ENCODE measurements around the gene TSPAN18.

TSPAN18 gene

GRCh38 chr11:44914105-44914504 is 187.3 kb downstream of the TSPAN18 start:
- no peak for DNase-seq

DNA sequence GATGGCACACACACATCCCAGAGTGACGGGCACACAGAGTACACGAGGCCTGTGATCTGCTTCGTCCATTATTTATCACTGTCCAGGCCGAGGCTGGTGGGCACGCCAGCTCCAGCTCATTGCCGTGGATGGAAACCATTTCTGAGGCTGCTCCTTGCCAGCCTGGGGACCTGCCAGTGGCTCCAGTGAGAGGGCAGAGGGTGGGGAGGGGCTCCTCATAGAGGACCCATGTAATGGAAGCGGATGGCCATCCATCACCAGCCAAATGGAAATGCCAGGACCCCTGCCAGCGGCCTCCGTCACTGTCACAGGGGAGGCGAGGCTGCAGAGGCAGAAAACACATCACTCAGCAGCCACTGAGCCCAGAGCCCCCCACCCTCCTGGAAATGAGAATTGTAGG is 188.2 kb downstream of the TSPAN18 start:
- no peak for DNase-seq
- TF ChIP-seq POLR2A (IDR thresholded peaks at IDR 0.05; ENCODE audit: low read length): no peak
- no peak for TF ChIP-seq GATA1 (IDR thresholded peaks at IDR 0.05; ENCODE audit: low read depth, low read length)

More at GRCh38 chr11:44914105-44914504, 187.3 kb downstream of the TSPAN18 start:
- TF ChIP-seq GATA1 (IDR thresholded peaks at IDR 0.05; ENCODE audit: low read depth, low read length) (no peak), POLR2A (IDR thresholded peaks at IDR 0.05; ENCODE audit: low read length) (no peak)

- DNase-seq: no peak
- TF ChIP-seq POLR2A (IDR thresholded peaks at IDR 0.05; ENCODE audit: low read length): no peak
Measured at GRCh38 chr11:44915621-44916020, 188.9 kb downstream of the TSPAN18 start.

- no peak for DNase-seq
Measured at GRCh38 chr11:44916331-44916730, 189.6 kb downstream of the TSPAN18 start.

DNA sequence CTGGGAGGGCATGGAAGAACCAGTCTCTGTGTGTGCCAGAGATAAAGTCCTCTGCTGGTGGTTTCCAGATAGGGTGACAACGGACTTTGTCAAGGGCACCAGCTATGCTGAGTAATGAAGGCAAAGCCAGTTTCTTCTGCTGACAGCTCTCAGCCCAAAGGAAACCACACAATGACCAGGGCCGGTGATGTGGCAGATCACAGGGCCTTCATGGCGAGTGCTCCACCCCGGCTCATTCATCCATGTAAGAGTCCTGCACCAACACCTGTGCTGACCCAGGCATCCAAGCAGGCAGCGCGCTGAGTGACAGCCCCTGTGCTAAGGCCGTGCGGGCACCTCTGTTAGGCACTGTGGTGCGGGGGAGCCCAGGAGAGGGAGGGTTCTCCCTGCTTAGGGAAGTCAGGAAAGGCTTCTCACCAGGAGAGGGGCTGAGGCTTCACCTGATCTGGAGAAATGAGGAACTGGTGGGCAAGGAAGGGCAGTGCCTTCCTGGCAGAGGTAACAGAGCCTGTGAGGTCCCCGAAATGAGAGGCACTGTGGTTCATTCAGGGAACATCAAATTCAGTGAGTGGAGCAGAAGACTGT is 190.1 kb downstream of the TSPAN18 start:
- TF ChIP-seq GATA1 (IDR thresholded peaks at IDR 0.05; ENCODE audit: low read depth, low read length) (no peak), POLR2A (IDR thresholded peaks at IDR 0.05; ENCODE audit: low read length) (peak; percentile 67)
- peak; percentile 38 to 70 for DNase-seq

More at GRCh38 chr11:44916331-44916730, 189.6 kb downstream of the TSPAN18 start:
- TF ChIP-seq POLR2A (IDR thresholded peaks at IDR 0.05; ENCODE audit: low read length): no peak
- no peak for TF ChIP-seq GATA1 (IDR thresholded peaks at IDR 0.05; ENCODE audit: low read depth, low read length)

- no peak for TF ChIP-seq GATA1 (IDR thresholded peaks at IDR 0.05; ENCODE audit: low read depth, low read length)
- TF ChIP-seq POLR2A (IDR thresholded peaks at IDR 0.05; ENCODE audit: low read length): no peak
- no peak for DNase-seq
Measured at GRCh38 chr11:44917741-44918140, 191.0 kb downstream of the TSPAN18 start.

DNA sequence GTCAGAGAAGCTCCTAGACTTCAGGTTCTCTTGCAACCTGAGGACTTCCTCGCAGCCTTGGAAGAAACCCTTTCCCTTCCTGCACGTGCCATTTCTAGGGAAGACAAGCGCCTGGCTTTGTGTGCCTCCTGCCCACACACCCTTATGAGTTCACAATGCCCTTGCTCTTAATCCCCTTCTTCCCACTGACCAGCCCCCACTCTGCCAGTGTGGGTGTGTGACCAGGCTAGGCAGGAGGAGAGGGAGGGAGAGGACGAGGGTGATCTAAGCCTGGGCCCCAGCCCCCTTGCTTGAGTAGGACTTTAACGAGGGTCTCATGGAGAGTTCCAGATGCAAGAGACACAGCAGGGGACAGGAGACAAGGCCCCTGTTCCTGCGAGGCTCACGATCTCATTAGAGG is 193.7 kb downstream of the TSPAN18 start:
- TF ChIP-seq POLR2A (IDR thresholded peaks at IDR 0.05; ENCODE audit: low read length) (no peak), GATA1 (IDR thresholded peaks at IDR 0.05; ENCODE audit: low read depth, low read length) (no peak)

DNA sequence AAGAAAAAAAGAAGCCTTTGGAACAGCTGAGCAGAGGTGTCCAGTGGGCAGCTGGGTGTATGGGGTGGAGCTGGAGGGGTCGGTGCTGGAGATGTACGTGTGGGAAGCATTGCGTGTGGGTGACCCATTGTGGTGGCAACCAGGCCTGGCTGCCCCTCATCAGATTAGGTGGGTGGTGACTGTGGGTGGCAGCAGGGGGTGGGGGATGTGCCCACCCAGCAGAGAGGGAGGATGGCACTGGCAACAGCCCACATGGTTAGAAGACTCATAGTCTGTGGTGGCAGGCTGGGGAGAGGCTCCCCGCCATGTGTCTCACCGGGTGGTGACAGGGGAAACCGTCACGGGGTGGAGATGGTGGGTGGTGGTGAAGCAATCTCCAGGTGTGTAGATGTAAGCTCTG is 196.4 kb downstream of the TSPAN18 start:
- no peak for TF ChIP-seq POLR2A (IDR thresholded peaks at IDR 0.05; ENCODE audit: low read length)
- no peak for DNase-seq

More for the DNA sequence above, 193.7 kb downstream of the TSPAN18 start:
- DNase-seq: no peak

DNA sequence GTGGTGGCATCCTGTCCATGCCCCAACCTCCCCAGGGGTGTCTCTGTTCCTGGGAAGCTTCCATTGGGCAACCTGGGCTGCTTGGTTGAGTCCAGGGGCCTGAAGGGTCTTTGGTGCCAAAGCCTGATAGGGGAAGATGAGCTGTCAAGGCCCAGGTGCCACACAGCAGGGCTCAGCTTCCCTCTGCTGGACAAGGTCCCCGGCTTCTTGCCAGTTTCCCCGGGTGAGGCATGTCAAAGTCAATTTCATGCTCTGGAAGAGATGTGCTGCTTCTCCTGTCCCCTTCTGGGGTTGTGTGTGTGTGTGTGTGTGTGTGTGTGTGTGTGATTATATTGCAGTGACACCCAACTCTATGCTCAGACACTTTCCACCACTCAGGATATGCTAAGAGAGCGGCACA is 197.0 kb downstream of the TSPAN18 start:
- TF ChIP-seq GATA1 (IDR thresholded peaks at IDR 0.05; ENCODE audit: low read depth, low read length): no peak
- no peak for TF ChIP-seq POLR2A (IDR thresholded peaks at IDR 0.05; ENCODE audit: low read length)

DNA sequence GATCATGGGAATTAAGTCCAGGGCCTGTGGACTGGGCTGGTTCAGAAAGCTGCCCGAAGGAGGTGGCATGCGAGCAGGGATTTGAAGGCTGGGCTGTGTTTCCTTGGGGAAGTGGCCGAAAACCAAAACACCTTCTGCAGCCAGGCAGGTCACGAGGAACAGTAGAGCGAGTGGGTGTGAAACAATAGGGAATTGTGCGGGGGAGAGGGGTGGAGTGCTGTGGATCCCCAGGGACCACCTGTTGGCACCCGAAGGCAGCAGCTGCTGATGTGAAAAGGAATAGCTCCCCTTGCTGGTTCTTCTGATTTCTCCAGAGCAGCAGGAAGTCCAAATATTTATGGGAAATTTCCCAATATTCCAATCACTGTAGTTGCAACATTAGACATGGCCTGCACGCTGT is 199.3 kb downstream of the TSPAN18 start:
- DNase-seq: no peak
- no peak for TF ChIP-seq GATA1 (IDR thresholded peaks at IDR 0.05; ENCODE audit: low read depth, low read length)

More for the DNA sequence above, 197.0 kb downstream of the TSPAN18 start:
- DNase-seq: no peak

DNA sequence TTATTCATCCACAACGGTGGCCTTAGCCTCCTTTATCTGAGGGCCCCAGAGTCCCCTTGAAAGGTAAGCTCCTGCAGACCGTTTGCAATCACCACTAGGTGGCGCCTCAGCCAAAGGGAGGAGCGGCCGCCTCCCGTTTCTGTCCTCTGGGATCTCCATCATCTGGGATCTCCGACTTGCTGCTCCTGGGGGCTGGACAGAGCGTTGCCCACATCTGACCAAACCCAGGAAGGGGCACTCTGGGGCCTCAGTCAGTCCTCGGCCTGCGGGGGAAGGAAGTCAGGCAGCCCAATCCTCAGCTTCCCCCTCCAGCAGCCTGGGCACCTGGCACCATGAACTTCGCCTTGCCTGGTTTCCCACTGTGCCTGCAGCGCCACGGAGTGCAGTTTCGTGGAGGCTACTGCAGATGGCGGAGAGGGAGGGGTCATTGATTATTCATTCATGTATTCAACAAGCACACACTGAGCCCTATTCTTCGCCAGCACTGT is 200.5 kb downstream of the TSPAN18 start:
- no peak for TF ChIP-seq POLR2A (IDR thresholded peaks at IDR 0.05; ENCODE audit: low read length)
- TF ChIP-seq GATA1 (IDR thresholded peaks at IDR 0.05; ENCODE audit: low read depth, low read length): no peak
- DNase-seq: peak; percentile 51 to 72

DNA sequence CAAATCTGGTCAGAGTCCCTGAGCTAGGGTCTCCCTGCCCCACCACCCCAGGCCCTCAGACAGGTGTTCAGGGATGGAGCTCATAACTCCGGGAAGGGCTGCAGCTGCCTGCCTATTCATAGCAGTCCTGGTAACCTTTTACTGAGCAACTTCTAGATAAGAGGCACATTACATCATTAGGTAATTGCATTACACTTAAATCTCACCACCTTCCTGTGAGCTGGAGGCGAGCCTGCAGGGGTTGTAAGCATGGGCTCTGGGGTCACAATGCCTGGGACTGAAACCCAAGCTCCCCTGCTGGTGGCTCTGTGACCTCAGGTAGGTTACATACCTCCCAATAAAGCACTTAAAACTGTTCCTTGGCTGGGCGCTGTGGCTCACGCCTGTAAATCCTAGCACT is 201.4 kb downstream of the TSPAN18 start:
- no peak for DNase-seq
- no peak for TF ChIP-seq POLR2A (IDR thresholded peaks at IDR 0.05; ENCODE audit: low read length)
- no peak for TF ChIP-seq GATA1 (IDR thresholded peaks at IDR 0.05; ENCODE audit: low read depth, low read length)

DNA sequence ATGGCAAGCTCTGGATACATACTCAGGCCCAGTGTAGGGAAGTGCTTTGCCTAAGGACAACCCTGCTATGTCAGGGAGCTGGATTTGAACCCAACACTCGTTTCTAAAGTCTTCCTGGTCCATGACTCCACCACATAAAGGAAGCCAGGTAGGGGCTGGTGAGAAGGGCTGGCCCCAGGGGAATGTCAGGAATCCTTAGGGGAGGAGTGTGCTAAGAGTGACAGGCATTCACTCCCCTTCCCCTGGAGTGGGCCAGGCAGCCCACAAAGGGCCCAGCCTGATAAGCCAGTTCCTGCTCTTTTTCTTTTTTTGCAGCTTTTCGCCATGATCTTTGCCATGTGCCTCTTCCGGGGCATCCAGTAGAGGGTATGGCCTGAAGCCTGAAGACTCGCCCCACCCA is 202.1 kb downstream of the TSPAN18 start:
- DNase-seq: no peak
- TF ChIP-seq POLR2A (IDR thresholded peaks at IDR 0.05; ENCODE audit: low read length) (no peak), GATA1 (IDR thresholded peaks at IDR 0.05; ENCODE audit: low read depth, low read length) (no peak)

DNA sequence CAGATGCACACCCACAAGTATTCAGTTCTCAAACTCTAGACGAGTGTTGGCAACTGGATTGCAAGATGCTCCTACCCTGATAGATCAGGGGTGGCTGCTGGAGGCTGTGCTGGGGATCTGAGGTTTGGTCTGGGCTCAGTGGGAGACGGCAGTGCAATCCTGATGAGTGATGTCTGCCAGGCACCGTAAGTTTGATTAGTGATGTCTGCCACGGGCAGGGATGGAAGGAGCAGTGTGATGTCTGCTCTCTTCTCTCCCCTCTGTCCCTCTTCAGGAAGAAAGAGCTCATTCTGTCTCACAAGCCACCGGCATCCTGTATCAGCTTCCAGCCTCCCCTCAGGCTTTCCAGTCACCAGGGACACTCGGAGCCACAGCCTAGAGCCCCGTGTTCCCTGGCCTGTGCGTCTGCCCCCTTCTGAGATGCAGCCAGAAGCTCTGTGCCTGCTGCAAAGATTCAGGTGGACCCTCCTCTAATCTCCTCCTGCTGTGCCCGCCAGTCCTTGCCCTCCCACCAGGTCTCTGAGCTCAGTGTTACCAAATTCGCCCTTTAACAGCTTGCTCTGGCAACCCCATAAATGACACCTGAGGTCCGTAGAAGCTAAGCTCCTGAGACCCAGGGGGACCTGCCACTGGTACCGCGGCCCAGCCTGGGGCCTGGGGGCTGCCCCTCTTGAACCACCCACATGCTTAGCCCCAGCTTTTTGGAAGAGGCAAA is 204.0 kb downstream of the TSPAN18 start:
- TF ChIP-seq GATA1 (IDR thresholded peaks at IDR 0.05; ENCODE audit: low read depth, low read length): no peak
- TF ChIP-seq POLR2A (IDR thresholded peaks at IDR 0.05; ENCODE audit: low read length): no peak
- no peak for DNase-seq

DNA sequence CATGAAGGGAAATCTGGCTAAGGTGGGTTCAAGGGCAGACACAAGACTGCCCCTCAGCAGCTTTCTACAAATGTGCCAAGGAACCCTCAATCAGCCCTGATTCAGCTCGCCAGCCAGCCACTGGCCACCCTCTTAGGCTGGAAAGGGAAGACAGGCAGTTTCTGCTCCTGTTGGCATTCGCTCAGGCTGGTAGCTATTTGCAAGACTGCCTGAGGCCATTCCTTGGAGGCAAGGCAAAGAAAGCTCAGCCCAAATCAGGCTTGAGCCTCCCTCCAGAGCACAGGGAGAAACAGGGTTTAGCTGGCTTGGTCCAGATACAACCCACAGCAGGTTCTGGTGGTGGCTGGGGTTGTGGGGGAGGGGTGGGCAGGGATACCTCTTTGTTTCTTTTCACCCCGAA is 204.7 kb downstream of the TSPAN18 start:
- no peak for DNase-seq
- TF ChIP-seq POLR2A (IDR thresholded peaks at IDR 0.05; ENCODE audit: low read length): no peak
- TF ChIP-seq GATA1 (IDR thresholded peaks at IDR 0.05; ENCODE audit: low read depth, low read length): no peak

Measured in erythroblast (primary cell).